NOMO-1 treated with DMSO at 0.1 percent for 48 hours (cell line): ENCODE data around the gene IL9.

Experiments
- DNase-seq: peaks from one replicate; lab custom pipeline; 2025; ENCODE audit not compliant: unreplicated experiment; lab: John Stamatoyannopoulos, UW

The IL9 gene

GRCh38 chr5:135891791-135892190, 3.9 kb downstream of the IL9 start:
- no peak for DNase-seq

GRCh38 chr5:135891268-135891667, 4.4 kb downstream of the IL9 start:
- no peak for DNase-seq

GRCh38 chr5:135890867-135891266, 4.8 kb downstream of the IL9 start:
- DNase-seq, result no peak

GRCh38 chr5:135890296-135890695, 5.3 kb downstream of the IL9 start:
- DNase-seq, result no peak

- DNase-seq, result no peak
Measured at GRCh38 chr5:135887881-135888614, 7.6 kb downstream of the IL9 start.

DNA sequence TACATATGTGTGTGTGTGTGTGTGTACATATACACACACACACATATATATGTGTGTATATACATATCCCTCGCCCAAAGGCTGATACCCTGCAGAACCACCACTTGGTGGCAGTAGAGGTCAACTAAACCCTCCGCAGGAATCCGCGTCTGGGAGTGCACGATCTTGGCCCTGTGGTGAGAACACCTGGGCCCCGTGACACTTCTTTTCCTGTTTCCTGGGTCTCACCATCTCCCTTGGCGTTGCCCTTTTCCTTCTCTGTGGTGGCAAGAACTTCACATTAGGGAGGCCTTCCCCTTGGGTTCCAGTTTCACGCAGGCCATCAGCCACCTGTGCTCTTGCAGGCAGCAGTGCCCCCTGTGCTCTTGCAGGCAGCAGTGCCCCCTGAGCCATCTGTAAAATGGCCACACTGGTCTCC, 8.2 kb downstream of the IL9 start:
- DNase-seq, result peak; percentile 56

GRCh38 chr5:135886136-135886535, 9.5 kb downstream of the IL9 start:
- no peak for DNase-seq

DNA sequence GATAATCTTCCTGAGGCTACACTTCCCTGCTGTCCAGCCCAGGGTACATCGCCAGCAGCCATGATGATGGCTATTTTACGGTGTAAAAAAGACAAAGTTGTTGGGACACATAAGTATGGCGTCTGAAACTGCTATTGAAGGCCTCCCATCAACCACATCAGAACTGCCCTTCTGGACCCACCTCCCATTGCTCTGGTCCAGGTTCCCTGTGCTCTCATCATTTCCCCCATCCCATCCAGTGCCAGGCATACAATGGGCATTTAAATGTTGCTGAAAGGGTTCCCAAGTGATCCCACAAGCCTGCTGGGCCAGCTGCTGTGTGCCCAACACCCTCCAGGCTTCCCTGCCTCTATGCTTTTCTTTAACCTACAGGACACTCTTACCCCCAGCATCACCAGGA, 10.6 kb downstream of the IL9 start:
- no peak for DNase-seq

GRCh38 chr5:135883441-135883840, 12.2 kb downstream of the IL9 start:
- no peak for DNase-seq

- DNase-seq, result no peak
Measured at GRCh38 chr5:135883026-135883425, 12.6 kb downstream of the IL9 start.

GRCh38 chr5:135881819-135882218, 13.8 kb downstream of the IL9 start:
- DNase-seq, result no peak

DNA sequence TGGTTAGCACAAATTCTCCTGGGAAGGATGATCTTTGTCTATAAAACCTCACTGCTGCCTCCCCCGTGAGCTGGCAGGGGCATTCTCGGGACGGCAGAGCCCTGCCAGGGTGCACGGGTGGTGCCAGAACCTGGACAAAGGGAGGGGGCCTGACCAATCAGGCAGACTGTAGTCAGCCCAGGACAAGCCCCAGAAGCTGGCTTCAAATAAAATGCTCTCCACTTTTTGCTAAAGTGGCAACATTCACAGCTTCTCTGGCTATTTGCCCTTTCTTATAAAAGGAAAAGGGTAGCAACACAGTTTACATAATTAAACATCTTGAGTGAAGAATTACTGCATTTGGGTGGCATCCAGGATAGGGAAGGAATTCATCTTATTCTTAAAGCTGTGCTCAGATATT, 14.4 kb downstream of the IL9 start:
- no peak for DNase-seq

GRCh38 chr5:135880801-135881200, 14.8 kb downstream of the IL9 start:
- no peak for DNase-seq

GRCh38 chr5:135880278-135880677, 15.4 kb downstream of the IL9 start:
- no peak for DNase-seq

GRCh38 chr5:135879591-135879990, 16.1 kb downstream of the IL9 start:
- DNase-seq, result no peak

GRCh38 chr5:135878156-135878620, 17.5 kb downstream of the IL9 start:
- DNase-seq, result no peak

GRCh38 chr5:135877570-135878155, 18.0 kb downstream of the IL9 start:
- DNase-seq, result no peak

DNA sequence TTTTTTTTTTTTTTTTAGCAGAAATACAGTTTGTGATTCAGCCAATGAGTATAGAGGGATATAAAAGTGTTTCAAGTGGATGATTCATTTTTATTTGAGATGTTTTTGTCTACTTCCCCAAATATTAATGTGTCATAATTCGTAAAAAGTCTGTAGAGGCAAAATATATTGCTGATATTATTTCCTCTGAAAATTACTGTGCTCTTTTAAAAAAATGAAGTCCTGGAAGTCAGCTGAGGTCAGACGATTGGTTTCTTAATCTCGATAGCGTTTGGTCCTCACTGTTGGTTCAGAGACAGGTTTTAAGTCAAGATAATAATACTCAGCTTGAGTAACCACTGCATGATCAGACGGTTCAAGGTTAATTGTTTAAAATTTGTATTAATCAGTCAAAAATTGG, 19.5 kb downstream of the IL9 start:
- no peak for DNase-seq

- DNase-seq, result no peak
Measured at GRCh38 chr5:135875567-135875966, 20.1 kb downstream of the IL9 start.

- DNase-seq, result no peak
Measured at GRCh38 chr5:135874461-135874860, 21.2 kb downstream of the IL9 start.

- DNase-seq, result no peak
Measured at GRCh38 chr5:135873831-135874230, 21.8 kb downstream of the IL9 start.

DNA sequence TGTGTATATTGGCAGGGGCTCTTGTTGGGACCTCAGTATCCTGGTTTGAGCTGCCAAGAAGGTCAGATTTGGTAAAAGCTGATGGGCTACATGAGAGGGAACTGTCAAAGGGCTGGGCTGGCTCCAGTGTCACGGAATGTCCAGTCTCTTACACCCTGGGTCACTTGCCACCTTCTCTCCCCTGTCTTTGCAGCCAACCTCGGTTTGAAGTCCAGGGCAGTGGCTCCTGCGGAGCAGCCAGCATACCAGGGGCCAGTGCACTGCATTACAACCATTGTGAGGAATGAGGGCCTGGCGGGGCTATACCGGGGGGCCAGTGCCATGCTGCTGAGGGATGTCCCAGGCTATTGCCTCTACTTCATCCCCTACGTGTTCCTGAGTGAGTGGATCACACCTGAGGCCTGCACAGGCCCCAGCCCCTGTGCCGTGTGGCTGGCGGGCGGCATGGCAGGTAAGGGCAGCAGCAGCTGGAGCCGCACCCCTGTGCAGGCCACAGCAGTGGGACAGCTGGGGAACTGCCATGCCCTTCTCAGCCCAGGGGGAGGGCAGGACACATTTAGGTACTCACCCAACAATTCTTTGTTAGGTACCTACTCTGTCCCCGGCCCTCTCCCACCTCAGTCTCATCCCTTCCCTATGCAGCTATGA, 24.2 kb downstream of the IL9 start:
- DNase-seq, result no peak
